ENCODE data around the gene MARCHF2.

The MARCHF2 gene

GRCh38 chr19:8453616-8454015 is 40.5 kb downstream of the MARCHF2 start:
- Histone ChIP-seq H3K27me3 (ENCODE audit: control insufficient read depth, insufficient read depth, low read length) (no peaks in the 10 kb centered on the region), H3K36me3 (ENCODE audit: control insufficient read depth, insufficient read depth, low read length) (peaks cover 8% of the 10 kb centered on the region; the same call in 1 of the 2 replicates), H3K4me3 (ENCODE audit: low read length) (no peak overlapping the region), H3K27ac (ENCODE audit: low read length) (no peak overlapping the region), H3K9me3 (ENCODE audit: control insufficient read depth, insufficient read depth, low read length) (no peaks in the 10 kb centered on the region), H3K4me1 (ENCODE audit: control insufficient read depth, insufficient read depth, low read length) (peaks cover 6% of the 10 kb centered on the region)
- WGBS (ENCODE audit: insufficient coverage, insufficient read length) = no CpG with 5 or more reads among the region's 6 CpGs
- DNase-seq (ENCODE audit: low read depth, low spot score) = no peak

GRCh38 chr19:8454218-8454617 is 41.1 kb downstream of the MARCHF2 start:
- Histone ChIP-seq H3K36me3 (ENCODE audit: control insufficient read depth, insufficient read depth, low read length) (peaks cover 8% of the 10 kb centered on the region; the same call in 1 of the 2 replicates), H3K4me3 (ENCODE audit: low read length) (no peak overlapping the region), H3K9me3 (ENCODE audit: control insufficient read depth, insufficient read depth, low read length) (no peaks in the 10 kb centered on the region), H3K27ac (ENCODE audit: low read length) (no peak overlapping the region), H3K27me3 (ENCODE audit: control insufficient read depth, insufficient read depth, low read length) (no peaks in the 10 kb centered on the region), H3K4me1 (ENCODE audit: control insufficient read depth, insufficient read depth, low read length) (peaks cover 7% of the 10 kb centered on the region)
- no CpG with 5 or more reads among the region's 1 CpG for WGBS (ENCODE audit: insufficient coverage, insufficient read length)
- DNase-seq (ENCODE audit: low read depth, low spot score) = no peak

GRCh38 chr19:8455018-8455417 is 41.9 kb downstream of the MARCHF2 start:
- Histone ChIP-seq H3K27me3 (ENCODE audit: control insufficient read depth, insufficient read depth, low read length) (no peaks in the 10 kb centered on the region), H3K9me3 (ENCODE audit: control insufficient read depth, insufficient read depth, low read length) (no peaks in the 10 kb centered on the region), H3K4me3 (ENCODE audit: low read length) (no peak overlapping the region), H3K4me1 (ENCODE audit: control insufficient read depth, insufficient read depth, low read length) (peaks cover 5% of the 10 kb centered on the region; the same call in 1 of the 2 replicates), H3K27ac (ENCODE audit: low read length) (no peak overlapping the region), H3K36me3 (ENCODE audit: control insufficient read depth, insufficient read depth, low read length) (peaks cover 8% of the 10 kb centered on the region; the same call in 1 of the 2 replicates)
- DNase-seq (ENCODE audit: low read depth, low spot score) = no peak
- no CpG with 5 or more reads among the region's 5 CpGs for WGBS (ENCODE audit: insufficient coverage, insufficient read length)

GRCh38 chr19:8456064-8456463 is 43.0 kb downstream of the MARCHF2 start:
- DNase-seq (ENCODE audit: low read depth, low spot score) = no peak
- WGBS (ENCODE audit: insufficient coverage, insufficient read length) = no CpG with 5 or more reads among the region's 7 CpGs
- Histone ChIP-seq H3K27ac (ENCODE audit: low read length) (no peak overlapping the region), H3K36me3 (ENCODE audit: control insufficient read depth, insufficient read depth, low read length) (peaks cover 8% of the 10 kb centered on the region; the same call in 1 of the 2 replicates), H3K4me3 (ENCODE audit: low read length) (no peak overlapping the region), H3K27me3 (ENCODE audit: control insufficient read depth, insufficient read depth, low read length) (no peaks in the 10 kb centered on the region), H3K9me3 (ENCODE audit: control insufficient read depth, insufficient read depth, low read length) (no peaks in the 10 kb centered on the region), H3K4me1 (ENCODE audit: control insufficient read depth, insufficient read depth, low read length) (peaks cover 5% of the 10 kb centered on the region; the same call in 1 of the 2 replicates)

- DNase-seq (ENCODE audit: low read depth, low spot score) = no peak
- Histone ChIP-seq H3K36me3 (ENCODE audit: control insufficient read depth, insufficient read depth, low read length) (peaks cover 8% of the 10 kb centered on the region; the same call in 1 of the 2 replicates), H3K4me1 (ENCODE audit: control insufficient read depth, insufficient read depth, low read length) (peaks cover 5% of the 10 kb centered on the region; the same call in 1 of the 2 replicates), H3K27ac (ENCODE audit: low read length) (no peak overlapping the region), H3K9me3 (ENCODE audit: control insufficient read depth, insufficient read depth, low read length) (no peaks in the 10 kb centered on the region), H3K4me3 (ENCODE audit: low read length) (no peak overlapping the region), H3K27me3 (ENCODE audit: control insufficient read depth, insufficient read depth, low read length) (no peaks in the 10 kb centered on the region)
- 100% methylated on average over 1 of the region's 3 CpGs for WGBS (ENCODE audit: insufficient coverage, insufficient read length)
Measured at GRCh38 chr19:8457209-8457608, 44.1 kb downstream of the MARCHF2 start.

GRCh38 chr19:8457827-8458226 is 44.7 kb downstream of the MARCHF2 start:
- no CpG with 5 or more reads among the region's 1 CpG for WGBS (ENCODE audit: insufficient coverage, insufficient read length)

GRCh38 chr19:8458380-8458779 is 45.3 kb downstream of the MARCHF2 start:
- H3K36me3 ChIP-seq (ENCODE audit: control insufficient read depth, insufficient read depth, low read length) = peaks cover 7% of the 10 kb centered on the region; the same call in 1 of the 2 replicates
- WGBS (ENCODE audit: insufficient coverage, insufficient read length) = no CpG with 5 or more reads among the region's 5 CpGs
- no peaks in the 10 kb centered on the region for H3K27me3 ChIP-seq (ENCODE audit: control insufficient read depth, insufficient read depth, low read length)
- no peak for DNase-seq (ENCODE audit: low read depth, low spot score)
- no peak overlapping the region for H3K27ac ChIP-seq (ENCODE audit: low read length)
- H3K9me3 ChIP-seq (ENCODE audit: control insufficient read depth, insufficient read depth, low read length) = no peaks in the 10 kb centered on the region
- H3K4me3 ChIP-seq (ENCODE audit: low read length) = no peak overlapping the region
- peaks cover 5% of the 10 kb centered on the region; the same call in 1 of the 2 replicates for H3K4me1 ChIP-seq (ENCODE audit: control insufficient read depth, insufficient read depth, low read length)

More at GRCh38 chr19:8457827-8458226, 44.7 kb downstream of the MARCHF2 start:
- H3K27me3 ChIP-seq (ENCODE audit: control insufficient read depth, insufficient read depth, low read length) = no peaks in the 10 kb centered on the region
- H3K4me3 ChIP-seq (ENCODE audit: low read length) = no peak overlapping the region
- peaks cover 5% of the 10 kb centered on the region; the same call in 1 of the 2 replicates for H3K4me1 ChIP-seq (ENCODE audit: control insufficient read depth, insufficient read depth, low read length)
- H3K27ac ChIP-seq (ENCODE audit: low read length) = no peak overlapping the region
- DNase-seq (ENCODE audit: low read depth, low spot score) = no peak
- H3K9me3 ChIP-seq (ENCODE audit: control insufficient read depth, insufficient read depth, low read length) = no peaks in the 10 kb centered on the region
- peaks cover 5% of the 10 kb centered on the region; the same call in 1 of the 2 replicates for H3K36me3 ChIP-seq (ENCODE audit: control insufficient read depth, insufficient read depth, low read length)

- H3K4me1 ChIP-seq (ENCODE audit: control insufficient read depth, insufficient read depth, low read length) = peaks cover 3% of the 10 kb centered on the region; the same call in 1 of the 2 replicates
- H3K27me3 ChIP-seq (ENCODE audit: control insufficient read depth, insufficient read depth, low read length) = no peaks in the 10 kb centered on the region
- peaks cover 10% of the 10 kb centered on the region; the same call in 1 of the 2 replicates for H3K36me3 ChIP-seq (ENCODE audit: control insufficient read depth, insufficient read depth, low read length)
- DNase-seq (ENCODE audit: low read depth, low spot score) = no peak
- no peaks in the 10 kb centered on the region for H3K9me3 ChIP-seq (ENCODE audit: control insufficient read depth, insufficient read depth, low read length)
- WGBS (ENCODE audit: insufficient coverage, insufficient read length) = no CpG with 5 or more reads among the region's 7 CpGs
- no peak overlapping the region for H3K4me3 ChIP-seq (ENCODE audit: low read length)
- H3K27ac ChIP-seq (ENCODE audit: low read length) = no peak overlapping the region
Measured at GRCh38 chr19:8459095-8459494, 46.0 kb downstream of the MARCHF2 start.

- peaks cover 3% of the 10 kb centered on the region; the same call in 1 of the 2 replicates for H3K4me1 ChIP-seq (ENCODE audit: control insufficient read depth, insufficient read depth, low read length)
- DNase-seq (ENCODE audit: low read depth, low spot score) = no peak
- H3K9me3 ChIP-seq (ENCODE audit: control insufficient read depth, insufficient read depth, low read length) = no peaks in the 10 kb centered on the region; the same call in 1 of the 2 replicates
- H3K36me3 ChIP-seq (ENCODE audit: control insufficient read depth, insufficient read depth, low read length) = peaks cover 16% of the 10 kb centered on the region; the same call in 1 of the 2 replicates
- no peaks in the 10 kb centered on the region for H3K27me3 ChIP-seq (ENCODE audit: control insufficient read depth, insufficient read depth, low read length)
- no peak overlapping the region for H3K27ac ChIP-seq (ENCODE audit: low read length)
- no CpG with 5 or more reads among the region's 6 CpGs for WGBS (ENCODE audit: insufficient coverage, insufficient read length)
- H3K4me3 ChIP-seq (ENCODE audit: low read length) = no peak overlapping the region
Measured at GRCh38 chr19:8459520-8460270, 46.6 kb downstream of the MARCHF2 start.

- Histone ChIP-seq H3K27ac (ENCODE audit: low read length) (no peak overlapping the region), H3K36me3 (ENCODE audit: control insufficient read depth, insufficient read depth, low read length) (peaks cover 26% of the 10 kb centered on the region; the same call in 1 of the 2 replicates), H3K27me3 (ENCODE audit: control insufficient read depth, insufficient read depth, low read length) (no peaks in the 10 kb centered on the region), H3K4me3 (ENCODE audit: low read length) (no peak overlapping the region), H3K9me3 (ENCODE audit: control insufficient read depth, insufficient read depth, low read length) (no peaks in the 10 kb centered on the region; the same call in 1 of the 2 replicates), H3K4me1 (ENCODE audit: control insufficient read depth, insufficient read depth, low read length) (peaks cover 3% of the 10 kb centered on the region; the same call in 1 of the 2 replicates)
- WGBS (ENCODE audit: insufficient coverage, insufficient read length) = no CpG with 5 or more reads among the region's 7 CpGs
- DNase-seq (ENCODE audit: low read depth, low spot score) = no peak
Measured at GRCh38 chr19:8460516-8461298, 47.6 kb downstream of the MARCHF2 start.
